ENCODE results near the gene SCUBE1. TPM values are rescaled to one million over a fixed set of nuclear protein-coding genes. Genes with fewer than 3 reads are reported as not detected.

The SCUBE1 gene
- total RNA-seq, 1 donor from 2014 or later: 0.91 TPM

DNA sequence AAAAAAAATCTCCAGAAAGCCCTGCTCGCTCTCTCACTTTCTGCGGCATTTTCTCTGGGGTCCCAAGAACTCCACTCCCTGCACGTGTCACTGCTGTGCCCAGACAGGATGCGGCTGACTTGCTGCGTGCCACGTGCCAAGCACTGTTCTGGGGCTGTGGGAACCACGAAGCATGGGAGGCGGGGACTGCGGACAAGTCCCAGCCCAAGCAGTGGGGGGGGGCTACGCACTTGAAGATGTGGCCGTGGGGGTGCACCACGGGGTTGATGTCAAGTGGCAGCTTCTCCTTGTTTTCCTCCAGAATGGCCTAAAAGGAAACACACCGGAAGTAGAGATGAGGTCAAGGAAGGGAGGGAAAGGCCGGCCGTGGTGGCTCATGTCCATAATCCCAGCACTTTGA, 167.1 kb downstream of the SCUBE1 start:
- H3K27ac Mint-ChIP-seq (ENCODE audit: unreplicated experiment): no peak overlapping the region
- TF ChIP-seq, protein P1, sequence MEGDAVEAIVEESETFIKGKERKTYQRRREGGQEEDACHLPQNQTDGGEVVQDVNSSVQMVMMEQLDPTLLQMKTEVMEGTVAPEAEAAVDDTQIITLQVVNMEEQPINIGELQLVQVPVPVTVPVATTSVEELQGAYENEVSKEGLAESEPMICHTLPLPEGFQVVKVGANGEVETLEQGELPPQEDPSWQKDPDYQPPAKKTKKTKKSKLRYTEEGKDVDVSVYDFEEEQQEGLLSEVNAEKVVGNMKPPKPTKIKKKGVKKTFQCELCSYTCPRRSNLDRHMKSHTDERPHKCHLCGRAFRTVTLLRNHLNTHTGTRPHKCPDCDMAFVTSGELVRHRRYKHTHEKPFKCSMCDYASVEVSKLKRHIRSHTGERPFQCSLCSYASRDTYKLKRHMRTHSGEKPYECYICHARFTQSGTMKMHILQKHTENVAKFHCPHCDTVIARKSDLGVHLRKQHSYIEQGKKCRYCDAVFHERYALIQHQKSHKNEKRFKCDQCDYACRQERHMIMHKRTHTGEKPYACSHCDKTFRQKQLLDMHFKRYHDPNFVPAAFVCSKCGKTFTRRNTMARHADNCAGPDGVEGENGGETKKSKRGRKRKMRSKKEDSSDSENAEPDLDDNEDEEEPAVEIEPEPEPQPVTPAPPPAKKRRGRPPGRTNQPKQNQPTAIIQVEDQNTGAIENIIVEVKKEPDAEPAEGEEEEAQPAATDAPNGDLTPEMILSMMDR (IDR thresholded peaks at IDR 0.05): no peak
- peaks cover 24% of the 10 kb centered on the region for H3K36me3 Mint-ChIP-seq (ENCODE audit: unreplicated experiment)
- H3K4me3 Mint-ChIP-seq (ENCODE audit: unreplicated experiment): no peak overlapping the region
- no peaks in the 10 kb centered on the region for H3K27me3 Mint-ChIP-seq (ENCODE audit: unreplicated experiment)
- DNase-seq (ENCODE audit: extremely low spot score, unreplicated experiment): no peak
- no peaks in the 10 kb centered on the region for H3K4me1 Mint-ChIP-seq (ENCODE audit: unreplicated experiment)
- H3K9me3 Mint-ChIP-seq (ENCODE audit: unreplicated experiment): no peaks in the 10 kb centered on the region

DNA sequence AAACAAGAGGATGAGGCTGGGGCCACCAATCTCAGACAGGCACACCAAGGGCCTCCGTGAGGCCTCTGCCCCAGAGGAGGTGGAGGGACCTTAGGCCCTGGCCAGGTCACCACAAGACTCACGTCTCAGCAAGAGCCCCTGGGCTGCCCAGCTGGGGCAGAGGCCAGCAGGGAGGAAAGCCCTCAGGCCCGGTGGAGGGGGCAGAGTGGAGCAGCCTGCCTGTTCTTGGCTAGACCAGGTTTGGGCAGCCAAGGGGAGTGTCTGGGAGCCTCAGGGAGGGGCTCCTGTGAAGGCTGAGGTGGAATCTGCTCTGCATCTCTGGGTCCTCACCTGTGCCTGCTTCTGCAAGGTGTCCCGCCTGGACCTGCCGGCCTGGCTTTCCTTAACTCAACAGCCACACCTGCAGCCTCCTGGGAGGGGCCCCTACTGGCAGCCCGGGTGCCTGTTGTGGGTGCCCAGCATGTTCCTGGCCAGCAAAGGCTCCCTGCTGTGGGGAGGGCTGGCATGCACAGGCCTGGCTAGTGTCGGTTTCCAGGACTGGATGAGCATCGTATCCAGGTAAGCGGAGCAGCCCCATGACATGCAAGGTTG, 168.1 kb downstream of the SCUBE1 start:
- Mint-ChIP-seq H3K27ac (ENCODE audit: unreplicated experiment) (no peak overlapping the region), H3K27me3 (ENCODE audit: unreplicated experiment) (no peaks in the 10 kb centered on the region), H3K4me1 (ENCODE audit: unreplicated experiment) (no peaks in the 10 kb centered on the region), H3K4me3 (ENCODE audit: unreplicated experiment) (no peak overlapping the region), H3K9me3 (ENCODE audit: unreplicated experiment) (no peaks in the 10 kb centered on the region), H3K36me3 (ENCODE audit: unreplicated experiment) (peaks cover 23% of the 10 kb centered on the region)
- TF ChIP-seq, protein P1 (IDR thresholded peaks at IDR 0.05): no peak
- DNase-seq (ENCODE audit: extremely low spot score, unreplicated experiment): no peak

DNA sequence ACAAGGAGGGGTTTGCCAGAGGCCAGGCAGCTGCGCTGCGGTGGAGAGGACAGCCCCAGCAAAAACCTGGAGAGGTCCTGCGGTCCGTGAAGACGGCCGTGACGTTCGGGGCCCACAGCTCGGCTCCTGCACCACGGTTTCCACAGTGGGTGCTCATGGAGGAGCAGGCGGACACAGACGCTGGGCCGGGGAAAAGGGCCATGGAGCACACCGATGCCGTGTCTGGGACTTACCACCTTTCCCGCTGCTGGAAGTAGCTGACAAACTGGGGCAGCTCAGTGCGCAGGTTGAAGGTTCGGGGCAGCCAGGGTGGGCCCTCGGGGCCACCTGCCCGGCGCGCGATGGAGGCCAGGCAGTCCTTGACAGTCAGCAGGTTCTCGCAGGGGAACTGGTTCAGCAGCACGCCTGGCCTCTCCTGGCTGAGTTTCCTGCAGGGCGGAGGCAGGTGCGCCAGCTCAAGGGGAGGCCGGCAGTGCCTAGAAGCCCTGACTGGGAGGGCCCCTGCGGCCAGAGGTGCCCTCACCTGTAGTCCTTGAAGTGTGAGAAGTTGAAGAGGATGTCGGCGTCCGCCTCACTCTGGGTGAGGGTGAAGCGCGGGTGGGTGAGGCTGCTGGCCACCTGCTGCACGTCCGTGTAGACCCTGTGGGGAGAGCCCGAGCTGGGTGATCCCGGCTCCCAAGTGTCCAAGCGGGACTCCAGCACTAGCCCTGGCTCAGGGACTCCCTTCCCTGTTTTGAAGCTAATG, 169.0 kb downstream of the SCUBE1 start:
- TF ChIP-seq, protein P1 (IDR thresholded peaks at IDR 0.05): no peak
- peaks cover under 1% of the 10 kb centered on the region for H3K4me1 Mint-ChIP-seq (ENCODE audit: unreplicated experiment)
- no peak overlapping the region for H3K27ac Mint-ChIP-seq (ENCODE audit: unreplicated experiment)
- DNase-seq (ENCODE audit: extremely low spot score, unreplicated experiment): no peak
- H3K9me3 Mint-ChIP-seq (ENCODE audit: unreplicated experiment): no peaks in the 10 kb centered on the region
- no peaks in the 10 kb centered on the region for H3K27me3 Mint-ChIP-seq (ENCODE audit: unreplicated experiment)
- no peak overlapping the region for H3K4me3 Mint-ChIP-seq (ENCODE audit: unreplicated experiment)
- H3K36me3 Mint-ChIP-seq (ENCODE audit: unreplicated experiment): peaks cover 14% of the 10 kb centered on the region

DNA sequence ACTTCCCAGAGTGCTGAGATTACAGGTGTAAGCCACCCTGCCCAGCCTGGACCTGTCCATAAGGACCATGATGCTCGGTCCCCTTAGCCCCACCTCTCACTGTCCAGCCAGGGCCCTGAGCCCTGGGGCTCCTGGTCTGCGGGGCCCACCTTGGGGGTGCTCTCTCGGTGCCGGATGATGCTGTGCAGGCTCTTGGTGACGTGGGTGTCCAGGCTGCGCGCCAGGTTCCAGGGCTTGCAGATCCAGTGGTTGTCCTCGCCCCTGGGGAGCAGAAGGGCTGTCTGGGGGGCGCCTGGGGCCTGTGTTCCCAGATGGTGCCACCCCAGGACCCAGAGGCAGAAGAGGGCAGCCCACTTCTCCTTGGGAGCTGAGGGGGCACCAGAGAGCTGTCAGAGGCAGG, 169.6 kb downstream of the SCUBE1 start:
- TF ChIP-seq, protein P1 (IDR thresholded peaks at IDR 0.05): no peak
- Mint-ChIP-seq H3K36me3 (ENCODE audit: unreplicated experiment) (peaks cover 12% of the 10 kb centered on the region), H3K4me1 (ENCODE audit: unreplicated experiment) (peaks cover 6% of the 10 kb centered on the region), H3K9me3 (ENCODE audit: unreplicated experiment) (no peaks in the 10 kb centered on the region), H3K27me3 (ENCODE audit: unreplicated experiment) (no peaks in the 10 kb centered on the region), H3K27ac (ENCODE audit: unreplicated experiment) (no peak overlapping the region), H3K4me3 (ENCODE audit: unreplicated experiment) (no peak overlapping the region)
- DNase-seq (ENCODE audit: extremely low spot score, unreplicated experiment): no peak

DNA sequence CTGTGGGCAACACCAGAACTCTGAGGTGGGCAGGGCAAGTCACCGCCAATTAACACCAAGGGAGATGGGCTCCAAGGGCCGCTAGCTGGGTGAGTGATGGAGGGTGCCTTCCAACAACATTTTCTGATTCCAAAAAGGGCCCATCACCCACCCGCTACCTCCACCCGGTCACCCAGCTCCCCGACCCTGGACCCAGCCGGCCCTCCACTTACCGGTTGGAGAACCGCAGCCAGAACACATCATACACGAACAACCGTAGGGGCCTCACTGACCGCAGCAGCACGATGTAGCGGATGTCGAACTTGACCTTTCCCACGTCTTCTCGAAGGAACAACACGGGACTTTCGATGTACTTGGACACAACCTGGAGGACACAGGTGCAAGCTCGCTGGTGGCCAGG, 171.0 kb downstream of the SCUBE1 start:
- no peaks in the 10 kb centered on the region for H3K27me3 Mint-ChIP-seq (ENCODE audit: unreplicated experiment)
- TF ChIP-seq, protein P1 (IDR thresholded peaks at IDR 0.05): no peak
- H3K27ac Mint-ChIP-seq (ENCODE audit: unreplicated experiment): no peak overlapping the region
- DNase-seq (ENCODE audit: extremely low spot score, unreplicated experiment): no peak
- no peak overlapping the region for H3K4me3 Mint-ChIP-seq (ENCODE audit: unreplicated experiment)
- peaks cover 16% of the 10 kb centered on the region for H3K4me1 Mint-ChIP-seq (ENCODE audit: unreplicated experiment)
- peaks cover 10% of the 10 kb centered on the region for H3K36me3 Mint-ChIP-seq (ENCODE audit: unreplicated experiment)
- no peaks in the 10 kb centered on the region for H3K9me3 Mint-ChIP-seq (ENCODE audit: unreplicated experiment)
